Neural progenitor cell (in vitro differentiated cells): Measurements from ENCODE around the gene NES. TPM values are rescaled to one million over a fixed set of nuclear protein-coding genes. Genes with fewer than 3 reads are reported as not detected.
A peak's percentile ranks its signal among the peaks of the same experiment; 100 is the strongest.

Source experiments
- DNase-seq: peaks from one replicate; pipeline ENCODE4 v3.0.0-alpha.2; 2016; ENCODE audit warnings: low spot score
- H2AFZ ChIP-seq: fragments of 200-600 bp; sonication (generic); replicated peaks from 2 replicates; pipeline ENCODE4 v1.6.1; 2016; ENCODE audit warnings: antibody characterized with exemption
- H3F3A ChIP-seq: fragments of 200-600 bp; sonication (generic); 2 replicates; pipeline ENCODE4 v1.6.1; 2016; ENCODE audit warnings: antibody characterized with exemption, low read depth
- H3K27ac ChIP-seq: fragments of 200-600 bp; sonication (generic); 2 replicates; pipeline ENCODE4 v1.5.1; 2016; ENCODE audit warnings: mild to moderate bottlenecking
- H3K27me3 ChIP-seq: fragments of 200-600 bp; sonication (generic); 2 replicates; pipeline ENCODE4 v1.6.1; 2016; ENCODE audit warnings: mild to moderate bottlenecking, moderate library complexity
- H3K36me3 ChIP-seq: fragments of 200-600 bp; sonication (generic); 2 replicates; pipeline ENCODE4 v1.5.1; 2016
- H3K4me1 ChIP-seq: fragments of 200-600 bp; sonication (generic); 2 replicates; pipeline ENCODE4 v1.6.1; 2016; ENCODE audit warnings: mixed run types
- H3K4me2 ChIP-seq: fragments of 200-600 bp; sonication (generic); 2 replicates; pipeline ENCODE4 v1.6.1; 2016
- H3K4me3 ChIP-seq: fragments of 200-600 bp; sonication (generic); 2 replicates; pipeline ENCODE4 v1.5.1; 2016
- H3K79me2 ChIP-seq: fragments of 200-600 bp; sonication (generic); 2 replicates; pipeline ENCODE4 v1.6.1; 2016; ENCODE audit warnings: low read depth
- H3K9ac ChIP-seq: fragments of 200-600 bp; sonication (generic); 2 replicates; pipeline ENCODE4 v1.6.1; 2016
- H3K9me3 ChIP-seq: fragments of 200-600 bp; sonication (generic); 2 replicates; pipeline ENCODE4 v1.5.1; 2016; ENCODE audit warnings: low read depth
- H4K20me1 ChIP-seq: fragments of 200-600 bp; sonication (generic); 2 replicates; pipeline ENCODE4 v1.6.1; 2016; ENCODE audit warnings: low read depth
- H3K27ac Mint-ChIP-seq: 3 replicates; pipeline ENCODE4 v1.8.0; 2021; ENCODE audit warnings: mixed read lengths
- H3K27me3 Mint-ChIP-seq: 2 replicates; pipeline ENCODE4 v1.8.0; 2022; ENCODE audit warnings: low read depth, mild to moderate bottlenecking, inconsistent platforms, moderate library complexity, mixed read lengths; ENCODE audit not compliant: insufficient read depth
- H3K36me3 Mint-ChIP-seq: 3 replicates; pipeline ENCODE4 v1.8.0; 2021; ENCODE audit warnings: mixed read lengths
- H3K4me1 Mint-ChIP-seq: 3 replicates; pipeline ENCODE4 v1.8.0; 2021; ENCODE audit warnings: mixed read lengths
- H3K4me3 Mint-ChIP-seq: 3 replicates; pipeline ENCODE4 v1.8.0; 2021; ENCODE audit warnings: mild to moderate bottlenecking, moderate library complexity, mixed read lengths
- H3K9me3 Mint-ChIP-seq: 3 replicates; pipeline ENCODE4 v1.8.0; 2020; ENCODE audit warnings: mixed read lengths
- CTCF ChIP-seq: fragments of 200-600 bp; sonication (generic); IDR thresholded peaks from 2 replicates; pipeline ENCODE4 v1.5.1; 2017; ENCODE audit warnings: antibody characterized with exemption, mild to moderate bottlenecking
- EZH2 ChIP-seq: fragments of 200-600 bp; sonication (generic); IDR thresholded peaks from 2 replicates; pipeline ENCODE4 v1.6.1; 2017; ENCODE audit warnings: antibody characterized with exemption, mild to moderate bottlenecking, moderate library complexity
- EZH2phosphoT487 ChIP-seq: fragments of 200-600 bp; sonication (generic); IDR thresholded peaks from 2 replicates; pipeline ENCODE4 v1.6.1; 2017; ENCODE audit warnings: antibody characterized with exemption
- total RNA-seq: library from RNA; depleted of rRNA; stranded (reverse); fragments of >200 nt; gene quantifications from 2 replicates; pipeline ENCODE4 v1.2.3, GENCODE V29; 2015; ENCODE audit warnings: low replicate concordance

NES gene
- total RNA-seq, 1 donor from 2014 or later, result 83.8 TPM

GRCh38 chr1:156705918-156706656, 28.9 kb upstream of the NES start:
- Histone ChIP-seq H3K9ac (no peak overlapping the region), H3K4me1 (peaks cover 70% of the 10 kb centered on the region), H3K27me3 (peaks cover 16% of the 10 kb centered on the region), H3K4me3 (peak overlapping the region; percentile 61), H3F3A (peaks cover 75% of the 10 kb centered on the region), H3K36me3 (no peaks in the 10 kb centered on the region), H2AFZ (peak overlapping the region; percentile 44), H4K20me1 (peaks cover 35% of the 10 kb centered on the region), H3K79me2 (peaks cover 35% of the 10 kb centered on the region), H3K4me2 (peak overlapping the region; percentile 96), H3K9me3 (no peaks in the 10 kb centered on the region), H3K27ac (peak overlapping the region; percentile 91)
- Mint-ChIP-seq H3K27me3 (peaks cover 18% of the 10 kb centered on the region), H3K4me3 (peak overlapping the region; percentile 87), H3K9me3 (no peaks in the 10 kb centered on the region), H3K27ac (peak overlapping the region; percentile 97), H3K36me3 (no peaks in the 10 kb centered on the region), H3K4me1 (peaks cover 68% of the 10 kb centered on the region)
- peak; percentile 84 for TF ChIP-seq CTCF
- no peak for TF ChIP-seq EZH2phosphoT487
- DNase-seq, result peak; percentile 94

- H3K27me3 Mint-ChIP-seq, result peaks cover 16% of the 10 kb centered on the region
- peak; percentile 83 for DNase-seq
- no peak for TF ChIP-seq EZH2
- TF ChIP-seq CTCF, result no peak
- Histone ChIP-seq H3K36me3 (no peaks in the 10 kb centered on the region), H3F3A (peaks cover 70% of the 10 kb centered on the region), H3K27ac (peak within 1 kb of the TSS; percentile 91), H3K9ac (peak within 1 kb of the TSS; percentile 15), H3K9me3 (no peaks in the 10 kb centered on the region), H3K4me2 (peak within 1 kb of the TSS; percentile 96), H2AFZ (peak within 1 kb of the TSS; percentile 44), H4K20me1 (peaks cover 39% of the 10 kb centered on the region), H3K4me1 (peaks cover 63% of the 10 kb centered on the region), H3K27me3 (peaks cover 16% of the 10 kb centered on the region), H3K79me2 (peaks cover 35% of the 10 kb centered on the region), H3K4me3 (peak within 1 kb of the TSS; percentile 61)
- peaks cover 62% of the 10 kb centered on the region for H3K4me1 Mint-ChIP-seq
- peak within 1 kb of the TSS; percentile 87 for H3K4me3 Mint-ChIP-seq
- peak within 1 kb of the TSS; percentile 97 for H3K27ac Mint-ChIP-seq
- H3K9me3 Mint-ChIP-seq, result no peaks in the 10 kb centered on the region
- H3K36me3 Mint-ChIP-seq, result no peaks in the 10 kb centered on the region
Measured at GRCh38 chr1:156705321-156705917, 28.2 kb upstream of the NES start, which contains the start of gene CRABP2. Gene CRABP2 (minus strand): TSS chr1:156705583. CDS start chr1:156705446, 137 bp downstream.

GRCh38 chr1:156704930-156705320, 27.7 kb upstream of the NES start:
- H2AFZ ChIP-seq, result peak overlapping the region; percentile 44
- peaks cover 4% of the 10 kb centered on the region for H3K36me3 Mint-ChIP-seq
- H3K27me3 ChIP-seq, result peaks cover 16% of the 10 kb centered on the region
- peaks cover 57% of the 10 kb centered on the region for H3K4me1 Mint-ChIP-seq
- peak overlapping the region; percentile 61 for H3K4me3 ChIP-seq
- no peak overlapping the region for H3K27ac ChIP-seq
- peaks cover 35% of the 10 kb centered on the region for H3K79me2 ChIP-seq
- H3K4me3 Mint-ChIP-seq, result peak overlapping the region; percentile 87
- peaks cover 65% of the 10 kb centered on the region for H3F3A ChIP-seq
- H3K27ac Mint-ChIP-seq, result no peak overlapping the region
- H3K4me2 ChIP-seq, result peak overlapping the region; percentile 96
- TF ChIP-seq EZH2, result no peak
- TF ChIP-seq CTCF, result no peak
- TF ChIP-seq EZH2phosphoT487, result no peak
- peak overlapping the region; percentile 15 for H3K9ac ChIP-seq
- H3K36me3 ChIP-seq, result no peaks in the 10 kb centered on the region
- H3K9me3 Mint-ChIP-seq, result no peaks in the 10 kb centered on the region
- no peaks in the 10 kb centered on the region for H3K9me3 ChIP-seq
- peak; percentile 59 for DNase-seq
- H3K4me1 ChIP-seq, result peaks cover 58% of the 10 kb centered on the region
- H3K27me3 Mint-ChIP-seq, result peaks cover 15% of the 10 kb centered on the region
- peaks cover 39% of the 10 kb centered on the region for H4K20me1 ChIP-seq
